ENCODE measurements around the gene PIK3C2G.

PIK3C2G gene

DNA sequence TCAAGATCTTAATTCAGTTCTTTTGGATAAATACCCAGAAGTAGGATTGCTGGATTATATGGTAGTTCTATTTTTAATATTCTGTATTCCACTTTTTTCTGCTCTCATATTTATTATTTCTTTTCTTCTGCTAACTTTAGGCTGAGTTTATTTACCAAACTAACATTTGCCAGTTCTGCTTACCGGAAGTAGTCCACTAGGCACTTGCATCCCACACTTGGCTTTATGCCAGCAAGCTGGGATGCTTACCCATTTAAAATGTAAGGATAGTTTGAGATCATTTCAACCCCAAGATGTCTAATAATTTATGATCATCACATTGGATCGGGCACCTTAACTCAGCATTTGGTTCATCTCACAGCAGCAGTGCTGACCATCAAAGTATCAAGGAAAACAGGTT, 96.8 kb downstream of the PIK3C2G start:
- TF ChIP-seq, protein P1, sequence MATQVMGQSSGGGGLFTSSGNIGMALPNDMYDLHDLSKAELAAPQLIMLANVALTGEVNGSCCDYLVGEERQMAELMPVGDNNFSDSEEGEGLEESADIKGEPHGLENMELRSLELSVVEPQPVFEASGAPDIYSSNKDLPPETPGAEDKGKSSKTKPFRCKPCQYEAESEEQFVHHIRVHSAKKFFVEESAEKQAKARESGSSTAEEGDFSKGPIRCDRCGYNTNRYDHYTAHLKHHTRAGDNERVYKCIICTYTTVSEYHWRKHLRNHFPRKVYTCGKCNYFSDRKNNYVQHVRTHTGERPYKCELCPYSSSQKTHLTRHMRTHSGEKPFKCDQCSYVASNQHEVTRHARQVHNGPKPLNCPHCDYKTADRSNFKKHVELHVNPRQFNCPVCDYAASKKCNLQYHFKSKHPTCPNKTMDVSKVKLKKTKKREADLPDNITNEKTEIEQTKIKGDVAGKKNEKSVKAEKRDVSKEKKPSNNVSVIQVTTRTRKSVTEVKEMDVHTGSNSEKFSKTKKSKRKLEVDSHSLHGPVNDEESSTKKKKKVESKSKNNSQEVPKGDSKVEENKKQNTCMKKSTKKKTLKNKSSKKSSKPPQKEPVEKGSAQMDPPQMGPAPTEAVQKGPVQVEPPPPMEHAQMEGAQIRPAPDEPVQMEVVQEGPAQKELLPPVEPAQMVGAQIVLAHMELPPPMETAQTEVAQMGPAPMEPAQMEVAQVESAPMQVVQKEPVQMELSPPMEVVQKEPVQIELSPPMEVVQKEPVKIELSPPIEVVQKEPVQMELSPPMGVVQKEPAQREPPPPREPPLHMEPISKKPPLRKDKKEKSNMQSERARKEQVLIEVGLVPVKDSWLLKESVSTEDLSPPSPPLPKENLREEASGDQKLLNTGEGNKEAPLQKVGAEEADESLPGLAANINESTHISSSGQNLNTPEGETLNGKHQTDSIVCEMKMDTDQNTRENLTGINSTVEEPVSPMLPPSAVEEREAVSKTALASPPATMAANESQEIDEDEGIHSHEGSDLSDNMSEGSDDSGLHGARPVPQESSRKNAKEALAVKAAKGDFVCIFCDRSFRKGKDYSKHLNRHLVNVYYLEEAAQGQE (IDR thresholded peaks at IDR 0.05; ENCODE audit: insufficient read depth in 1 of 2, low read depth in 2 of 2, low read length in 2 of 2): no peak
- TF ChIP-seq FOXP2 (optimal IDR thresholded peaks at IDR 0.05; ENCODE audit: borderline replicate concordance, extremely low read depth, extremely low read length, insufficient read depth): no peak
- no peak for TF ChIP-seq POLR2AphosphoS5 (IDR thresholded peaks at IDR 0.05; ENCODE audit: low read depth, low read length)
- no peak for TF ChIP-seq TAF1 (IDR thresholded peaks at IDR 0.05; ENCODE audit: borderline replicate concordance, insufficient read depth, low read length)
- no peak for TF ChIP-seq SIN3A (IDR thresholded peaks at IDR 0.05; ENCODE audit: borderline replicate concordance, insufficient read depth, low read length)

DNA sequence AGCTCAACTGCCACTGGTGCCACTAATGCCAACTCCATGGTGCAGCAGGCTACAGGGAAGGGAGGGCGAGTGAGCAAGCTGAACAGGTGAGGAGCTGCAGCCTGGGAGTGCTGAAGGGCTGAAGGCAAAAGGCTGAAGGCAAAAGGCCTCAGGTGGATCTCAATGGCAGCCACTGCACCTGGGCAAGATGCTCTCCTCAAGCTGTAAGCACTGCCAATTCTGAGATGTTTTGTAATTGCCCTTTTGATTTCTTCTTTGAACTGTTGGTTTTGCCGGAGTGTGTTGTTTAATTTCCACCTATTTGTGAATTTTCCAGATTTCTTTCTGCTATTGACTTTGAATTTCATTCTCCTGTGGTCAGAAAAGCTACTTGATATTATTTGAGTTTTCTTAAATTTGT, 97.6 kb downstream of the PIK3C2G start:
- TF ChIP-seq TAF1 (IDR thresholded peaks at IDR 0.05; ENCODE audit: borderline replicate concordance, insufficient read depth, low read length): no peak
- TF ChIP-seq SIN3A (IDR thresholded peaks at IDR 0.05; ENCODE audit: borderline replicate concordance, insufficient read depth, low read length): no peak
- TF ChIP-seq, protein P1 (IDR thresholded peaks at IDR 0.05; ENCODE audit: insufficient read depth in 1 of 2, low read depth in 2 of 2, low read length in 2 of 2): no peak
- TF ChIP-seq FOXP2 (optimal IDR thresholded peaks at IDR 0.05; ENCODE audit: borderline replicate concordance, extremely low read depth, extremely low read length, insufficient read depth): no peak

DNA sequence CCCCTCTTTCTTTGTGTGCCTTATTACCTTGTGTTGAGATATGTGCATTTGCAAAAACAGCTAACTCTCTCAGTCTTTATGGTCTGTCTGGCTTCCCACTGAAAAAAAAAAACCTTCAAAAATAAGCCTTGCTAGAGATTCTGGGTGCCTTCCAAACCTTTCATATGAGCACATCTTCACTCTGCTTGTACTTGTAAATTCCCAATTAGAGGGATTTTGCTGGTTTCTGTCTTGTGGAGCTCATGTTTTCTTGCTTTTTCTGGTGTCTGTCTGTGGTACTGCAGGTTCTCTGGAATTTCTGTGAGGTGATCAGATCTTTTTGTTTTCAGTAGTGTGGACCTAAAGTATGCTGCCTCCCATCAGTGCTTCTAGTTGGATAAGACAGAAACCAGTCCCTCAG, 100.1 kb downstream of the PIK3C2G start:
- TF ChIP-seq TAF1 (IDR thresholded peaks at IDR 0.05; ENCODE audit: borderline replicate concordance, insufficient read depth, low read length) (no peak), FOXP2 (optimal IDR thresholded peaks at IDR 0.05; ENCODE audit: borderline replicate concordance, extremely low read depth, extremely low read length, insufficient read depth) (no peak)
- TF ChIP-seq, protein P1 (IDR thresholded peaks at IDR 0.05; ENCODE audit: insufficient read depth in 1 of 2, low read depth in 2 of 2, low read length in 2 of 2): no peak

DNA sequence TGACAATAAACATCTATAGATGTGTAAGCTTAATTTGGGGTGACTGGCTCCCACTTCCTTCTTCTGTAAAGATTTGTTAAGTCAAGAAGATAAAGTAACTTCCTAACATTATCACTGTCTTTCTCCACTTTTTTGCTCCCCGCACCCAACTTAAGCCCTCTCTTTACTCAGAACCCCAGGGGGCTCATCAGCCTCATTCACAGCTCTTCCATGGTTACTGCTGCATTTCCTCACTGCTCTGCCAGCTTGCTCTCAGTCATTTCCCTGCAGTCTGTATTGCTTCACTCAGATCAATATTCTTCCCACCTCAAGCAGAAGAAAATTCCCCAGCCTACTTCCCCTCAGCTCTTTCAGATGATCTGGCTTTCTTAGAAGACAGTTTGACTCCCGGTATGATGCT, 102.0 kb downstream of the PIK3C2G start:
- TF ChIP-seq POLR2AphosphoS5 (IDR thresholded peaks at IDR 0.05; ENCODE audit: low read depth, low read length) (no peak), TAF1 (IDR thresholded peaks at IDR 0.05; ENCODE audit: borderline replicate concordance, insufficient read depth, low read length) (no peak), FOXP2 (optimal IDR thresholded peaks at IDR 0.05; ENCODE audit: borderline replicate concordance, extremely low read depth, extremely low read length, insufficient read depth) (no peak), SIN3A (IDR thresholded peaks at IDR 0.05; ENCODE audit: borderline replicate concordance, insufficient read depth, low read length) (no peak)
- TF ChIP-seq, protein P1 (IDR thresholded peaks at IDR 0.05; ENCODE audit: insufficient read depth in 1 of 2, low read depth in 2 of 2, low read length in 2 of 2): no peak

DNA sequence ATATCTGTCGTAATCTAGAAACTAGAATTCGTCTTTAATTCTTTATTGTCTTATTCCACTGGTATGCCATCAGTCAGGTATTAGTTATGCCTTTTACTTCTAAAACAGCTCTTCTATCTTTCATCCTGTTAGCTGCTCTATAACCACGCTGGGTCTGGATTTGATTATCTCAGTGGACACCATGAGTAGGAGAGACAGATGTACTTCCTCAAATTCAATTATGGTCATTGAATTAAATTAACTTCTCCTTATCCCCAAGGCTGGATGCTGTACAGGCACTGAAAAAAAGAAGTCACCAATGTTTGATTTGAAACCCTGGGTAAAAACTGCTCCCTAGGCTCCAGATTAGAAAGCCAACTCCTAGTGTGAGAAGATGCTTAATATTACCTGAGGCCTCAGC, 107.3 kb downstream of the PIK3C2G start:
- TF ChIP-seq SIN3A (IDR thresholded peaks at IDR 0.05; ENCODE audit: borderline replicate concordance, insufficient read depth, low read length) (no peak), POLR2AphosphoS5 (IDR thresholded peaks at IDR 0.05; ENCODE audit: low read depth, low read length) (no peak), TAF1 (IDR thresholded peaks at IDR 0.05; ENCODE audit: borderline replicate concordance, insufficient read depth, low read length) (no peak), FOXP2 (optimal IDR thresholded peaks at IDR 0.05; ENCODE audit: borderline replicate concordance, extremely low read depth, extremely low read length, insufficient read depth) (no peak)
- TF ChIP-seq, protein P1 (IDR thresholded peaks at IDR 0.05; ENCODE audit: insufficient read depth in 1 of 2, low read depth in 2 of 2, low read length in 2 of 2): no peak

Data from PFSK-1 (cell line).